HEK293 (cell line): Measurements from ENCODE around the gene OR56A1.

Source experiments
- CTCF ChIA-PET: fragments of 350-600 bp; formaldehyde crosslinking; extraction: SDS; loops from one replicate; lab custom pipeline; 2021; ENCODE audit warnings: antibody characterized with exemption; lab: Yijun Ruan, JAX
- POLR2A ChIA-PET: fragments of 300-600 bp; formaldehyde crosslinking; extraction: SDS; loops from one replicate; lab custom pipeline; 2020; ENCODE audit warnings: antibody characterized with exemption, inconsistent platforms; lab: Yijun Ruan, JAX
- H3K27ac ChIP-seq: fragments of 200-500 bp; sonication (Bioruptor generic); 2 replicates; pipeline ENCODE4 v1.5.1; 2014; ENCODE audit warnings: low read depth, low read length, control low read depth, inconsistent platforms; ENCODE audit errors: extremely low read depth
- H3K36me3 ChIP-seq, 2 experiments: fragments of 200-500 bp in 1 of 2; sonication (Bioruptor generic) in 1 of 2; 1 replicate in 1 of 2; 2 replicates in 1 of 2; pipeline ENCODE4 v1.5.1; 2014 to 2017; ENCODE audit warnings: inconsistent platforms in 2 of 2, low read length in 2 of 2; ENCODE audit not compliant: control insufficient read depth in 2 of 2, insufficient read depth in 1 of 2
- H3K4me1 ChIP-seq: fragments of 200-500 bp; sonication (Bioruptor generic); 2 replicates; pipeline ENCODE4 v1.5.1; 2014; ENCODE audit warnings: mild to moderate bottlenecking, low read length, inconsistent platforms; ENCODE audit not compliant: control insufficient read depth, insufficient read depth
- H3K4me3 ChIP-seq: 2 replicates; pipeline ENCODE4 v1.5.1; 2011; ENCODE audit warnings: low read depth, mild to moderate bottlenecking, control low read depth, low read length, moderate library complexity
- H3K9me3 ChIP-seq: fragments of 200-500 bp; sonication (Bioruptor generic); 2 replicates; pipeline ENCODE4 v1.5.1; 2014; ENCODE audit warnings: low read depth, low read length, inconsistent platforms; ENCODE audit not compliant: control insufficient read depth, insufficient read depth
- ATF2 ChIP-seq: fragments of 450-650 bp; formaldehyde crosslinking; IDR thresholded peaks from 2 replicates; pipeline ENCODE4 v1.5.1; 2016; ENCODE audit warnings: missing biosample characterization, missing genetic modification characterization, low read depth
- FEZF1 ChIP-seq: fragments of 450-650 bp; formaldehyde crosslinking; IDR thresholded peaks from 2 replicates; pipeline ENCODE4 v1.5.1; 2016; ENCODE audit warnings: missing biosample characterization, missing genetic modification characterization
- KLF7 ChIP-seq: fragments of 450-650 bp; formaldehyde crosslinking; IDR thresholded peaks from 2 replicates; pipeline ENCODE4 v1.5.1; 2016; ENCODE audit warnings: missing biosample characterization, missing genetic modification characterization, borderline replicate concordance
- SCRT1 ChIP-seq: fragments of 450-650 bp; formaldehyde crosslinking; IDR thresholded peaks from 2 replicates; pipeline ENCODE4 v1.5.1; 2016; ENCODE audit warnings: missing biosample characterization, missing genetic modification characterization, borderline replicate concordance
- SCRT2 ChIP-seq: fragments of 450-650 bp; formaldehyde crosslinking; IDR thresholded peaks from 2 replicates; pipeline ENCODE4 v1.5.1; 2016; ENCODE audit warnings: missing biosample characterization, missing genetic modification characterization
- SP2 ChIP-seq: fragments of 450-650 bp; formaldehyde crosslinking; IDR thresholded peaks from 2 replicates; pipeline ENCODE4 v1.5.1; 2016; ENCODE audit warnings: missing biosample characterization, missing genetic modification characterization
- TCF7L2 ChIP-seq: IDR thresholded peaks from 2 replicates; pipeline ENCODE4 v1.6.1; 2011; ENCODE audit warnings: low read depth, mild to moderate bottlenecking, inconsistent platforms, low read length, moderate library complexity, borderline replicate concordance
- ZBTB11 ChIP-seq: fragments of 450-650 bp; formaldehyde crosslinking; conservative IDR thresholded peaks from 2 replicates; pipeline ENCODE4 v1.5.1; 2016; ENCODE audit warnings: low read depth, missing biosample characterization, missing genetic modification characterization
- ZBTB17 ChIP-seq: fragments of 450-650 bp; formaldehyde crosslinking; IDR thresholded peaks from 2 replicates; pipeline ENCODE4 v1.5.1; 2016; ENCODE audit warnings: missing biosample characterization, missing genetic modification characterization
- ZEB2 ChIP-seq: fragments of 450-650 bp; formaldehyde crosslinking; IDR thresholded peaks from 2 replicates; pipeline ENCODE4 v1.5.1; 2016; ENCODE audit warnings: missing biosample characterization, missing genetic modification characterization
- ZNF175 ChIP-seq: fragments of 450-650 bp; formaldehyde crosslinking; IDR thresholded peaks from 2 replicates; pipeline ENCODE4 v1.5.1; 2016; ENCODE audit warnings: missing biosample characterization, missing genetic modification characterization
- ZNF202 ChIP-seq: fragments of 450-650 bp; formaldehyde crosslinking; IDR thresholded peaks from 2 replicates; pipeline ENCODE4 v1.5.1; 2016; ENCODE audit warnings: missing biosample characterization, missing genetic modification characterization, borderline replicate concordance
- ZNF335 ChIP-seq: fragments of 450-650 bp; formaldehyde crosslinking; conservative IDR thresholded peaks from 2 replicates; pipeline ENCODE4 v1.5.1; 2016; ENCODE audit warnings: missing biosample characterization, missing genetic modification characterization
- ZNF341 ChIP-seq: fragments of 450-650 bp; formaldehyde crosslinking; IDR thresholded peaks from 2 replicates; pipeline ENCODE4; 2016; ENCODE audit warnings: low read depth, missing biosample characterization, missing genetic modification characterization
- ZNF529 ChIP-seq: fragments of 450-650 bp; formaldehyde crosslinking; IDR thresholded peaks from 2 replicates; pipeline ENCODE4 v1.5.1; 2017; ENCODE audit warnings: missing genetic modification characterization, missing biosample characterization; ENCODE audit not compliant: insufficient replicate concordance
- ZNF610 ChIP-seq: fragments of 450-650 bp; formaldehyde crosslinking; IDR thresholded peaks from 2 replicates; pipeline ENCODE4 v1.5.1; 2016; ENCODE audit warnings: missing biosample characterization, missing genetic modification characterization, borderline replicate concordance
- ZNF624 ChIP-seq: fragments of 450-650 bp; formaldehyde crosslinking; IDR thresholded peaks from 2 replicates; pipeline ENCODE4 v1.5.1; 2017; ENCODE audit warnings: missing biosample characterization, missing genetic modification characterization
- ZNF626 ChIP-seq: fragments of 450-650 bp; sonication (Bioruptor Pico); formaldehyde crosslinking; IDR thresholded peaks from 2 replicates; pipeline ENCODE4 v1.5.1; 2018; ENCODE audit warnings: missing biosample characterization, missing genetic modification characterization, inconsistent platforms
- ZNF747 ChIP-seq: fragments of 450-650 bp; formaldehyde crosslinking; IDR thresholded peaks from 2 replicates; pipeline ENCODE4 v1.5.1; 2016; ENCODE audit warnings: missing biosample characterization, missing genetic modification characterization
- ZNF843 ChIP-seq: fragments of 450-650 bp; formaldehyde crosslinking; IDR thresholded peaks from 2 replicates; pipeline ENCODE4 v1.5.1; 2016; ENCODE audit warnings: missing biosample characterization, missing genetic modification characterization

OR56A1 gene

GRCh38 chr11:6006395-6006794 is 24.2 kb downstream of the OR56A1 start (continued):
- TF ChIP-seq SP2 (tag by site-specific recombination): no peak
- TF ChIP-seq ZNF529 (tag by site-specific recombination): no peak
- TF ChIP-seq ZNF610 (tag by site-specific recombination): no peak
- no peak for TF ChIP-seq ZNF747
- TF ChIP-seq ZNF626: no peak
- TF ChIP-seq ZBTB17 (tag by site-specific recombination): no peak
- TF ChIP-seq TCF7L2: no peak
- TF ChIP-seq FEZF1 (tag by site-specific recombination): no peak
- no peak for TF ChIP-seq ZNF624
- no peak for TF ChIP-seq KLF7 (tag by site-specific recombination)

- CTCF ChIA-PET: interaction anchor here (0.6 kb wide), 2 partner anchors 42 to 322 kb away, joined by 3 read pairs; no protein-coding TSS in a partner anchor
- Histone ChIP-seq H3K27ac (no peak overlapping the region), H3K36me3 (no peaks in the 10 kb centered on the region), H3K4me1 (no peaks in the 10 kb centered on the region), H3K4me3 (no peak overlapping the region), H3K9me3 (no peaks in the 10 kb centered on the region)
- TF ChIP-seq ZNF341 (tag by site-specific recombination) (no peak), ZBTB11 (no peak), ZNF175 (tag by site-specific recombination) (no peak), ZNF843 (tag by site-specific recombination) (no peak), ZNF335 (tag by site-specific recombination) (no peak), ATF2 (tag by site-specific recombination) (peak; percentile 69), SCRT2 (tag by site-specific recombination) (no peak), SCRT1 (tag by site-specific recombination) (no peak)
- POLR2A ChIA-PET: no interaction called here
Observed at GRCh38 chr11:6002202-6002699, 28.3 kb downstream of the OR56A1 start.

- Histone ChIP-seq H3K9me3 (no peaks in the 10 kb centered on the region), H3K4me3 (no peak overlapping the region), H3K4me1 (no peaks in the 10 kb centered on the region), H3K36me3 (no peaks in the 10 kb centered on the region)
- CTCF ChIA-PET: interaction anchor here (0.6 to 1.3 kb wide), 7 partner anchors 10 to 1291 kb away, joined by 3 to 4 read pairs (median 3); no protein-coding TSS in a partner anchor
- POLR2A ChIA-PET: no interaction called here
- no peak for TF ChIP-seq ZNF202
- no peak for TF ChIP-seq ZEB2 (tag by site-specific recombination)
- TF ChIP-seq, all 188 proteins: peak for 0
- no peak overlapping the region for H3K27ac ChIP-seq
Observed at GRCh38 chr11:5994791-5995190, 35.8 kb downstream of the OR56A1 start.
